Measurements from ENCODE around the gene BATF3.

GRCh38 chr1:212651977-212652376 lies 47.7 kb downstream of the BATF3 start:
- TF ChIP-seq EZH2phosphoT487 (IDR thresholded peaks at IDR 0.05; ENCODE audit: borderline replicate concordance) (no peak), CTCF (conservative IDR thresholded peaks at IDR 0.05; ENCODE audit: low read length) (no peak)
